ENCODE measurements around the gene FAM89A. TPM values are rescaled to one million over a fixed set of nuclear protein-coding genes. Genes with fewer than 3 reads are reported as not detected.

The FAM89A gene
- total and polyA plus RNA-seq, 9 of the 15 experiments (the other 6 are each of a cell fraction or from before 2014, with no cell fraction given): 8.7 to 66.2 (median 43.3) TPM

DNA sequence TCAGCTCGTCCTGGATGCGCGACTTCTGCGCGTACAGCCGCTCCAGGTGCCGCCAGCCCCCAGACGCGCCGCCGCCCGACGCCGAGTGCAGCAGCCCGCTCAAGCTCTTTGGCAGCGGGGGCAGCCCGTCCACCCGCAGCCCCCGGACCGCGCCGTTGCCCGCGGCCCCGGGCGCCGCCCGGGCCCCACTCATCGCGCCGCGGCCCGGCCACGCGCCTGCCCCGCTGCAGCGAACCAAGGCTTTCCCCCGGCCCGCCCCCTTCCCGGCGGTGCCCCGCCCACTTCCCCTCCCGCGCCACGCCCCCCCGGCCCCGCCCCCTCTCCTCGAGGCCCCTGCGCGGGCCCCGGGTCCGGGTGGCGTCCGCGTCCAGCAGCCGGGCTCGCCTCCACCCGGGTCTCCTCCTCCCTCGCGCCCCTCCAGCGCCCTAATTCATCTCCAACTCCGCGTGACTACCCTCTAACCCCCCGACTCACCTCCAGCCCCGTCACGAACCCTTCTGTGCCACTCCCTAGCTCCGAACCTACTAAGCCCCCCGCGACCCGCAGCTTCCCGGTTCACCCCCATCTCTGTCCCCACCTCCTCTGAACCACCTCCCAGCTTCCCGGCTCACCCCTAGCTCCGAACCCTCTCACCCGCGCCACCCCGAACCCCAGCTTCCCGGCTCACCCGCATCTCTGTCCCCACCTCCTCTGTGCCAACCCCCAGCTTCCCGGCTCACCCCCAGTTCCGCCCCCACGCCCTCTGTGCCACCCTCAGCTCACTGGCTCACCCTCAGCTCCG, at the start of gene FAM89A (continued):
- TF ChIP-seq ZBTB11 (CRISPR knock-in tag; IDR thresholded peaks at IDR 0.05) (no peak), STAT5B (CRISPR knock-in tag; IDR thresholded peaks at IDR 0.05) (no peak), DMBX1 (CRISPR knock-in tag; IDR thresholded peaks at IDR 0.05; ENCODE audit: borderline replicate concordance) (no peak), MTA1 (IDR thresholded peaks at IDR 0.05; ENCODE audit: borderline replicate concordance) (0 out of 2 replicates have a peak, but pooled peaks have one; percentile 44), POLR2A (conservative IDR thresholded peaks at IDR 0.05) (peak; percentile 83), FOXA3 (CRISPR knock-in tag; conservative IDR thresholded peaks at IDR 0.05 in 1 of 2, IDR thresholded peaks at IDR 0.05 in 1 of 2) (no peak), CREB1 (IDR thresholded peaks at IDR 0.05) (no peak), CREB1 (CRISPR knock-in tag; IDR thresholded peaks at IDR 0.05) (no peak), RBFOX2 (IDR thresholded peaks at IDR 0.05; ENCODE audit: low read depth, low read length) (peak; percentile 43), SLC30A9 (CRISPR knock-in tag; IDR thresholded peaks at IDR 0.05) (no peak), EWSR1 (IDR thresholded peaks at IDR 0.05; ENCODE audit: borderline replicate concordance, low read depth, partially characterized antibody) (no peak), RBM17 (IDR thresholded peaks at IDR 0.05; ENCODE audit: borderline replicate concordance, low read depth, low read length) (no peak), ZNF121 (CRISPR knock-in tag; conservative IDR thresholded peaks at IDR 0.05) (no peak), ZNF586 (CRISPR knock-in tag; conservative IDR thresholded peaks at IDR 0.05) (no peak)
- TF ChIP-seq, protein P1, sequence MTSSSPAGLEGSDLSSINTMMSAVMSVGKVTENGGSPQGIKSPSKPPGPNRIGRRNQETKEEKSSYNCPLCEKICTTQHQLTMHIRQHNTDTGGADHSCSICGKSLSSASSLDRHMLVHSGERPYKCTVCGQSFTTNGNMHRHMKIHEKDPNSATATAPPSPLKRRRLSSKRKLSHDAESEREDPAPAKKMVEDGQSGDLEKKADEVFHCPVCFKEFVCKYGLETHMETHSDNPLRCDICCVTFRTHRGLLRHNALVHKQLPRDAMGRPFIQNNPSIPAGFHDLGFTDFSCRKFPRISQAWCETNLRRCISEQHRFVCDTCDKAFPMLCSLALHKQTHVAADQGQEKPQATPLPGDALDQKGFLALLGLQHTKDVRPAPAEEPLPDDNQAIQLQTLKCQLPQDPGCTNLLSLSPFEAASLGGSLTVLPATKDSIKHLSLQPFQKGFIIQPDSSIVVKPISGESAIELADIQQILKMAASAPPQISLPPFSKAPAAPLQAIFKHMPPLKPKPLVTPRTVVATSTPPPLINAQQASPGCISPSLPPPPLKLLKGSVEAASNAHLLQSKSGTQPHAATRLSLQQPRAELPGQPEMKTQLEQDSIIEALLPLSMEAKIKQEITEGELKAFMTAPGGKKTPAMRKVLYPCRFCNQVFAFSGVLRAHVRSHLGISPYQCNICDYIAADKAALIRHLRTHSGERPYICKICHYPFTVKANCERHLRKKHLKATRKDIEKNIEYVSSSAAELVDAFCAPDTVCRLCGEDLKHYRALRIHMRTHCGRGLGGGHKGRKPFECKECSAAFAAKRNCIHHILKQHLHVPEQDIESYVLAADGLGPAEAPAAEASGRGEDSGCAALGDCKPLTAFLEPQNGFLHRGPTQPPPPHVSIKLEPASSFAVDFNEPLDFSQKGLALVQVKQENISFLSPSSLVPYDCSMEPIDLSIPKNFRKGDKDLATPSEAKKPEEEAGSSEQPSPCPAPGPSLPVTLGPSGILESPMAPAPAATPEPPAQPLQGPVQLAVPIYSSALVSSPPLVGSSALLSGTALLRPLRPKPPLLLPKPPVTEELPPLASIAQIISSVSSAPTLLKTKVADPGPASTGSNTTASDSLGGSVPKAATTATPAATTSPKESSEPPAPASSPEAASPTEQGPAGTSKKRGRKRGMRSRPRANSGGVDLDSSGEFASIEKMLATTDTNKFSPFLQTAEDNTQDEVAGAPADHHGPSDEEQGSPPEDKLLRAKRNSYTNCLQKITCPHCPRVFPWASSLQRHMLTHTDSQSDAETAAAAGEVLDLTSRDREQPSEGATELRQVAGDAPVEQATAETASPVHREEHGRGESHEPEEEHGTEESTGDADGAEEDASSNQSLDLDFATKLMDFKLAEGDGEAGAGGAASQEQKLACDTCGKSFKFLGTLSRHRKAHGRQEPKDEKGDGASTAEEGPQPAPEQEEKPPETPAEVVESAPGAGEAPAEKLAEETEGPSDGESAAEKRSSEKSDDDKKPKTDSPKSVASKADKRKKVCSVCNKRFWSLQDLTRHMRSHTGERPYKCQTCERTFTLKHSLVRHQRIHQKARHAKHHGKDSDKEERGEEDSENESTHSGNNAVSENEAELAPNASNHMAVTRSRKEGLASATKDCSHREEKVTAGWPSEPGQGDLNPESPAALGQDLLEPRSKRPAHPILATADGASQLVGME (CRISPR knock-in tag; IDR thresholded peaks at IDR 0.05): no peak
- TF ChIP-seq, protein P2, sequence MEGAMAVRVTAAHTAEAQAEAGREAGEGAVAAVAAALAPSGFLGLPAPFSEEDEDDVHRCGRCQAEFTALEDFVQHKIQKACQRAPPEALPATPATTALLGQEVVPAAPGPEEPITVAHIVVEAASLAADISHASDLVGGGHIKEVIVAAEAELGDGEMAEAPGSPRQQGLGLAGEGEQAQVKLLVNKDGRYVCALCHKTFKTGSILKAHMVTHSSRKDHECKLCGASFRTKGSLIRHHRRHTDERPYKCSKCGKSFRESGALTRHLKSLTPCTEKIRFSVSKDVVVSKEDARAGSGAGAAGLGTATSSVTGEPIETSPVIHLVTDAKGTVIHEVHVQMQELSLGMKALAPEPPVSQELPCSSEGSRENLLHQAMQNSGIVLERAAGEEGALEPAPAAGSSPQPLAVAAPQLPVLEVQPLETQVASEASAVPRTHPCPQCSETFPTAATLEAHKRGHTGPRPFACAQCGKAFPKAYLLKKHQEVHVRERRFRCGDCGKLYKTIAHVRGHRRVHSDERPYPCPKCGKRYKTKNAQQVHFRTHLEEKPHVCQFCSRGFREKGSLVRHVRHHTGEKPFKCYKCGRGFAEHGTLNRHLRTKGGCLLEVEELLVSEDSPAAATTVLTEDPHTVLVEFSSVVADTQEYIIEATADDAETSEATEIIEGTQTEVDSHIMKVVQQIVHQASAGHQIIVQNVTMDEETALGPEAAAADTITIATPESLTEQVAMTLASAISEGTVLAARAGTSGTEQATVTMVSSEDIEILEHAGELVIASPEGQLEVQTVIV (CRISPR knock-in tag; IDR thresholded peaks at IDR 0.05; ENCODE audit: borderline replicate concordance): no peak

Data from K562 (cell line).